Renal cortical epithelial cell (primary cell): Measurements from ENCODE around the gene MRPS9. TPM values are rescaled to one million over a fixed set of nuclear protein-coding genes. Genes with fewer than 3 reads are reported as not detected.

Source experiments
- total RNA-seq: library from RNA; depleted of rRNA; stranded (reverse); fragments of >200 nt; gene quantifications from 2 replicates; pipeline ENCODE4 v1.2.3, GENCODE V29; 2014

Gene MRPS9
- total RNA-seq, 1 donor from 2014 or later, result 33.1 TPM

Other genes starting within 250 kb of the MRPS9 start
- 32.8 and 81.9 TPM in 2 replicates for gene POU3F3, start 184.0 kb upstream of the MRPS9 start, total RNA-seq
- gene GPR45, start 203.7 kb downstream of the MRPS9 start, total RNA-seq, result not detected in 2 replicates